ENCODE results near the gene VENTX. TPM values are rescaled to one million over a fixed set of nuclear protein-coding genes. Genes with fewer than 3 reads are reported as not detected.

Gene VENTX
- total and polyA plus RNA-seq, 2 of the 4 experiments (the other 2 are of a cell fraction), result not detected

- Histone ChIP-seq H4K20me1 (ENCODE audit: insufficient read depth, low read length) (no peaks in the 10 kb centered on the region), H2BK5ac (ENCODE audit: low read depth, low read length, poor library complexity, severe bottlenecking) (no peak overlapping the region), H3K9me3 (ENCODE audit: control insufficient read depth, insufficient read depth, low read length) (no peaks in the 10 kb centered on the region), H2BK120ac (ENCODE audit: low read depth, low read length) (no peak overlapping the region), H3K23ac (ENCODE audit: low read depth, low read length) (no peak overlapping the region), H3K4me3 (ENCODE audit: insufficient read depth, low read depth, low read length) (no peak overlapping the region), H3K27me3 (ENCODE audit: control insufficient read depth, insufficient read depth, low read length) (peaks cover 12% of the 10 kb centered on the region), H2AK5ac (ENCODE audit: low read depth, low read length) (no peak overlapping the region), H3K36me3 (ENCODE audit: control insufficient read depth, insufficient read depth, low read length) (no peaks in the 10 kb centered on the region), H3K4ac (ENCODE audit: low read depth, low read length) (no peak overlapping the region), H4K5ac (ENCODE audit: low read depth, low read length) (no peak overlapping the region), H3K4me1 (ENCODE audit: control insufficient read depth, insufficient read depth, low read length) (no peaks in the 10 kb centered on the region), H4K8ac (ENCODE audit: low read depth in 2 of 2, low read length in 2 of 2) (no peak overlapping the region), H2BK15ac (ENCODE audit: low read depth, low read length) (no peak overlapping the region), H3K79me1 (ENCODE audit: low read depth in 1 of 2, low read length in 2 of 2) (no peaks in the 10 kb centered on the region), H3K14ac (replicated peaks; ENCODE audit: low read depth, low read length) (no peak overlapping the region), H3K18ac (ENCODE audit: low read depth, low read length) (no peak overlapping the region), H3K4me2 (ENCODE audit: low read depth, low read length) (no peak overlapping the region), H2BK20ac (ENCODE audit: low read depth, low read length) (no peak overlapping the region), H4K91ac (ENCODE audit: insufficient read depth, low read depth, low read length) (no peak overlapping the region), H3K9ac (ENCODE audit: low read depth, low read length) (no peak overlapping the region), H3K9me1 (ENCODE audit: insufficient read depth, low read length) (no peaks in the 10 kb centered on the region), H3K56ac (ENCODE audit: extremely low read depth, insufficient read depth, low read length) (no peak overlapping the region), H2AFZ (replicated peaks; ENCODE audit: low read length, poor library complexity) (no peak overlapping the region), H3K27ac (ENCODE audit: insufficient read depth, low read length) (no peak overlapping the region), H2AK9ac (replicated peaks; ENCODE audit: low read depth, low read length, poor library complexity) (no peak overlapping the region)
- CTCF ChIA-PET, result no interaction called here
- DNase-seq, result no peak
- in situ Hi-C loops (cut with MboI; ENCODE audit: low sequenced_read_pairs), result loop anchor here (25.0 kb wide), 1 partner anchor 590 kb away; no protein-coding TSS in a partner anchor
- no peak for ATAC-seq (ENCODE audit: low read depth)
- POLR2A ChIA-PET (ENCODE audit: unreplicated experiment), result no interaction called here
- dilution Hi-C loops (cut with HindIII; ENCODE audit: low sequenced_read_pairs, unreplicated experiment), result no loop called here
- TF ChIP-seq MXI1 (IDR thresholded peaks at IDR 0.05; ENCODE audit: borderline replicate concordance, low read depth, low read length) (no peak), SMC3 (IDR thresholded peaks at IDR 0.05; ENCODE audit: low read depth, low read length) (no peak), CTCF (conservative IDR thresholded peaks at IDR 0.05; ENCODE audit: low read depth, low read length) (no peak), CHD1 (IDR thresholded peaks at IDR 0.05; ENCODE audit: low read depth, low read length) (no peak), BHLHE40 (IDR thresholded peaks at IDR 0.05; ENCODE audit: low read depth, low read length) (no peak), NFE2L2 (IDR thresholded peaks at IDR 0.05; ENCODE audit: low read depth, low read length) (no peak), RFX5 (IDR thresholded peaks at IDR 0.05; ENCODE audit: low read depth, low read length) (no peak), CEBPB (IDR thresholded peaks at IDR 0.05; ENCODE audit: low read depth, low read length) (no peak), POLR2A (IDR thresholded peaks at IDR 0.05; ENCODE audit: low read depth, low read length) (no peak), ELK1 (IDR thresholded peaks at IDR 0.05; ENCODE audit: borderline replicate concordance, low read depth, low read length) (no peak)
- TF ChIP-seq, protein P1, sequence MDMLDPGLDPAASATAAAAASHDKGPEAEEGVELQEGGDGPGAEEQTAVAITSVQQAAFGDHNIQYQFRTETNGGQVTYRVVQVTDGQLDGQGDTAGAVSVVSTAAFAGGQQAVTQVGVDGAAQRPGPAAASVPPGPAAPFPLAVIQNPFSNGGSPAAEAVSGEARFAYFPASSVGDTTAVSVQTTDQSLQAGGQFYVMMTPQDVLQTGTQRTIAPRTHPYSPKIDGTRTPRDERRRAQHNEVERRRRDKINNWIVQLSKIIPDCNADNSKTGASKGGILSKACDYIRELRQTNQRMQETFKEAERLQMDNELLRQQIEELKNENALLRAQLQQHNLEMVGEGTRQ (IDR thresholded peaks at IDR 0.05; ENCODE audit: low read depth, low read length), result no peak
- WGBS, 2 experiments (ENCODE audit: extremely low coverage in 2 of 2, insufficient read length in 1 of 2), result 20% methylated on average over 1 of the region's 12 CpGs; no CpG with 5 or more reads in 1 of the 2 experiments
- BruUV-seq (replicated peaks), result no TSS peak
- intact Hi-C loops (cut with micrococcal nuclease), result no loop called here
Observed at GRCh38 chr10:133252223-133252552, 14.5 kb downstream of the VENTX start.
